ENCODE measurements around the gene FBXW12.
"Not testable (repeated sequence)": the region's sequence is repeated elsewhere in the genome, so short reads cannot be mapped to it uniquely, and the experiment has no call there.

Gene FBXW12

GRCh38 chr3:48372862-48373435, 930 bp downstream of the FBXW12 start:
- no peak for FAIRE-seq

DNA sequence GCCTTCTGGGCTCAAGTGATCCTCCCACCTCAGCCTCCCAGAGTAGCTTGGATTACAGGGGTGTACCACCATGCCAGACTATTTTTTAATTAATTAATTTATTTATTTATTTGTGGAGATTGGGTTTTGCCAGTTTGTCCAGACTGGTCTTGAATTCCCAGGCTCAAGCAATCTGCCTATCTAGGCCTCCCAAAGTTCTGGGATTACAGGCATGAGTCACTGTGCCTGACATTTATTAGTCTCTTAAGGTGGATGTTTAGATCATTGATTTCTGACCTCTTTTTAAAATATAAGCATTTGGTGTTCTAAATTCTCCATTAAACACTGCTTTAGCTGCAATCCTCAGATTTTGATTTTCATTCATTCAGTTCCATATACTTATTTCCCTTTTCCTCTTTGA, 15.6 kb downstream of the FBXW12 start:
- FAIRE-seq, result no peak

- no peak for FAIRE-seq
Measured at GRCh38 chr3:48388966-48389365, 16.9 kb downstream of the FBXW12 start.

- FAIRE-seq, result no peak
Measured at GRCh38 chr3:48394391-48394790, 22.4 kb downstream of the FBXW12 start.

GRCh38 chr3:48395714-48396113, 23.7 kb downstream of the FBXW12 start:
- FAIRE-seq, result no peak

GRCh38 chr3:48397767-48398681, 26.0 kb downstream of the FBXW12 start:
- FAIRE-seq, result no peak

DNA sequence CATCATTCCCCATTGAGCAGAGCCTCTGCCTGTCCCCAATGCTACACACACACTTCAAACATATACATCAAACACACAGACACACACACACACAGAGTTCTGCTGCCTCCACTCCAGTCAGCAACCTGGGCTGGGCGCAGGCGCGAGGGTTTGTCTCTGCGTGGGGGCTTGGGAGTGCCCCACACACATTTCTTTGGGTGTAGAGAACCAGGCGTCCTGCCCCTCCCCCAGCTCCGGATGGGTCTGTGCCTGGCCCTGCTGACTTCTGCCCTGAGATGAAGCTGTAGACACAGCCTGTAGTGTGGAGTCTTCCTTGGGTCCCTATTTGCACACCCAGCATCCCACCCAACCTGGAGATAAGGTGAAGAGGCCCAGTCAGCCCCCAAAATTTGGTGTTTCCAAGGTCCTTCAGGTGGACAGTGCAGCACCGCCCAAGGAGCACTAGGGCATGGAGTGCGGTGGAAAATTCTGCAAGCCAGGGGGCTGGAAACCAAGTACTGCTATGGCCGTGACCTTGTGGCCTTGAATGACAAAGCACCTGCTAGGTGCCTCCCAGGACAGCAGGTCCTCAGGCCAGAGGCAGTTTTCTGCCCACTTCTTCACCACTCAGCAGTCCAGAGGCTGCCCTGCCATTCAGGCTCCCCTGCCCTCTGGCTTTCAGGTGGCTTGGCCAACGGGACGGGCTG, 26.8 kb downstream of the FBXW12 start:
- no peak for FAIRE-seq

DNA sequence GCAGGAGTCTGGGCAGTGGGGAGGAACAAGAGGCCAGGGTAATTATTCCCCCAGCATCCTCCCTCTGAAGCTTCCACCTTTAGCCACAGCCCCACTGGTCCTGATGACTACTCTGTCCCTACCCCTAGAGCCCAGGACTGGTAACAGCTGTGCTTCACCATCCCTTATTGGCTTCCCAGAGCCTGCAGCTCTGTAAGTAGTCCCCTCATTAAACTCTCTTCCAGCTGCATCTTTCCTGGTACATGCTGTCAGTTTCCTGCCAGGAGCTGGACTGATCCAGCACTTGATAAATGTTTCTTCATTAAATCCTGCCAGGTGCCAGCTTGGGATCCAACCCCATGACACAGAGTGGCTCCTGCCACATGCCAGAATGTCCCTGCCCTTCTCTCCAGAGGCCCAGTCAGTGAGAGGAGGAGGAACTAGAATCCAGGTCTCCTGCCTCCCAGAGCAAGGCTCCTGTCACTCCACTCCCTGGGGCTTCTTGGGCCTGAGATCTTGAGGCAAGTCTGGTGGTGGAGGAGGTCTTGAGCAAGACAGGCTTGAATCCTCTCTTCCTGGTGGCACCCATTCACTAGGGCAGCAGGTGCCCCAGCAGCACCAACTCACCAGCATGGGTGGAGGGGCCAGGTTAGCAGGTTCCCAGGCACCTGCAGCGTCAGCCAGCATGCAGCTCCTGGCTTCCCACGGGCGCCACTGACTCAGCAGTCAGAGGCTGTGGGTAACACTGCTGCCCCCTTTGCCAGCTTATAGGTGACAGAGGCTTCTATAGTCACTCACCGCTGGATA, 27.6 kb downstream of the FBXW12 start:
- FAIRE-seq, result no peak

DNA sequence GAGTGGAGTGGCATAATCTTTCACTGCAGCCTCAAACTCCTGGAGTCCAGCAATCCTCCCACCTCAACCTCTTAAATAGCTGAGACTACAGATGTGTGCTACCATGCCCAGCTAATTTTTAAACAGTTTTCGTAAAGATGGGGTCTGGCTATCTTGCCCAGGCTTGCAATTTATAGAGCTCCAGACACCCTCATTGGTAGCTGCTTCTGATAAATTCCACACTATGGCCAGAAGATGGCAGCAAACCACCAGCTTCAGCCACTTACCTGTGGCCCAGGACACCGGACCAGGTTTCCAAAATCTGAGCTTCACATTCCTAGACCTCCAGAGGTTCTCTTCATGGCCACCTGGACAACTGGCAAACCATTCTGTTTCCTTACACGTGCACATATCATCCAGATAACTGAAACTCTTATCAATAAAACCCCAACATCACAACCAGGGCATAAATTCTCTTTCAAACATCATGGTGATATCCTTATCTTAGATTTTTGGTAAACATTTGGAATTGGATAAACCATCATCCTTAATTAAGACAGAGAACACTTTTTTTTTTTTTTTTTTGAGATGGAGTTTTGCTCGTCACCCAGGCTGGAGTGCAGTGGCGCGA, 28.9 kb downstream of the FBXW12 start:
- FAIRE-seq, result peak; percentile 93

DNA sequence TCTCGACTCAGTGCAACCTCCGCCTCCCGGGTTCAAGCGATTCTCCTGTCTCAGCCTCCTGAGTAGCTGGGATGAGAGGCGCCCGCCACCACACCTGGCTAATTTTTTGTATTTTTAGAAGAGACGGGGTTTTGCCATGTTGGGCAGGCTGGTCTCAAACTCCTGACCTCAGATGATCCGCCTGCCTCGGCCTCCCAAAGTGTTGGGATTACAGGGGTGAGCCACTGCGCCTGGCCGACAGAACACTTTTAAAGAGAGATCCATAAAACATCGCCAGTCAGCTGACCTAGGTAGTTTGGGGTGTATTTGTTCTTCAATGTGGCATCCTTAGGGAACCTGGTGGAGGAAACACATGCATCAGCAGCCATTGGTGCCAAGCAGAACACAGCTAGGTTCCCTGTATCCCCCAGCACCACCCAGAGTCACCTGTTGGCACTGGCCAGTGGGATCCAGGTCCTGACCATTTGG, 29.4 kb downstream of the FBXW12 start:
- not testable (repeated sequence) for FAIRE-seq

DNA sequence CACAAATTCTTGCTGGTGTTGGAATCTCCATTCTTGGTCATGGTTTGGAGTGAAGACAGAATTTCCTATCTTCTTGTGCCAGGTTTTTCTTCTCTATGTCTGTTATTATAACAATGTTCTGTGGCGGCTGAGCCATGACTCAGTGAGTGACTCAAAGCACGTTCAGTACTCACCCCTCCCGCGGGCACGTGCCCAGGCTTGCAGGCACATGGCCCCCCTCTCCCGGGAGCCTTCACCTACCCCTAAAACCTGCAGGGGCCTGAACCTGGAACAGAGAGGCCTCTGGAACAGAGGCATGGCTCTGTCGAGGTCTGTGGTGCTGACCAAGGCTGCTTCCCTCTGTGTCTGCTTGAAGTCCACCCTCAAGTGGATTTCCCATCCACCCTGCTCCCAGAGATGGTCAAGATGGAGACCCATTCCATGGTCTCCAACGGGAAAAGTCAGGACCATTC, 30.3 kb downstream of the FBXW12 start:
- no peak for FAIRE-seq

GRCh38 chr3:48402907-48403306, 30.9 kb downstream of the FBXW12 start:
- no peak for FAIRE-seq

GRCh38 chr3:48403533-48404439, 31.8 kb downstream of the FBXW12 start:
- FAIRE-seq, result no peak

GRCh38 chr3:48404440-48405342, 32.7 kb downstream of the FBXW12 start:
- no peak for FAIRE-seq

- FAIRE-seq, result no peak
Measured at GRCh38 chr3:48405343-48405881, 33.4 kb downstream of the FBXW12 start.

DNA sequence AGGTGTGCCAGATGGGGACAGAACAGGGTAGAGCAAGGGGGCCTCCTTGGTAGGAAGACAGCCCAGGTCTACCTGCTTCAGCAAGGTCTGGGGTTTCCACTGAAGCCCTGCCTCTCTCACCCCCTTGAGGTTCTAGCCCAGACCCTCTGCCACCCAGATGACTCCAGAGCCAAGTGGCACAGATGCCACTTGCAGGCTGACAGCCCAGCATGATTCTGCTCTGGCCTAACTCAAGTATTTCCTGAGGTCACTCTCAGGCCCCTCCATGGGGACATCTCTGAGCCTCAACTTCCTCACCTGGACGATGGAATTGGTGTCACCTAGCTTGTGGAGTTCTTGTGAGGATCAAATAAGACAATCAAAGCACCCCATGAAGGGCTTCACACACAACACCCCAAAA, 34.0 kb downstream of the FBXW12 start:
- no peak for FAIRE-seq

DNA sequence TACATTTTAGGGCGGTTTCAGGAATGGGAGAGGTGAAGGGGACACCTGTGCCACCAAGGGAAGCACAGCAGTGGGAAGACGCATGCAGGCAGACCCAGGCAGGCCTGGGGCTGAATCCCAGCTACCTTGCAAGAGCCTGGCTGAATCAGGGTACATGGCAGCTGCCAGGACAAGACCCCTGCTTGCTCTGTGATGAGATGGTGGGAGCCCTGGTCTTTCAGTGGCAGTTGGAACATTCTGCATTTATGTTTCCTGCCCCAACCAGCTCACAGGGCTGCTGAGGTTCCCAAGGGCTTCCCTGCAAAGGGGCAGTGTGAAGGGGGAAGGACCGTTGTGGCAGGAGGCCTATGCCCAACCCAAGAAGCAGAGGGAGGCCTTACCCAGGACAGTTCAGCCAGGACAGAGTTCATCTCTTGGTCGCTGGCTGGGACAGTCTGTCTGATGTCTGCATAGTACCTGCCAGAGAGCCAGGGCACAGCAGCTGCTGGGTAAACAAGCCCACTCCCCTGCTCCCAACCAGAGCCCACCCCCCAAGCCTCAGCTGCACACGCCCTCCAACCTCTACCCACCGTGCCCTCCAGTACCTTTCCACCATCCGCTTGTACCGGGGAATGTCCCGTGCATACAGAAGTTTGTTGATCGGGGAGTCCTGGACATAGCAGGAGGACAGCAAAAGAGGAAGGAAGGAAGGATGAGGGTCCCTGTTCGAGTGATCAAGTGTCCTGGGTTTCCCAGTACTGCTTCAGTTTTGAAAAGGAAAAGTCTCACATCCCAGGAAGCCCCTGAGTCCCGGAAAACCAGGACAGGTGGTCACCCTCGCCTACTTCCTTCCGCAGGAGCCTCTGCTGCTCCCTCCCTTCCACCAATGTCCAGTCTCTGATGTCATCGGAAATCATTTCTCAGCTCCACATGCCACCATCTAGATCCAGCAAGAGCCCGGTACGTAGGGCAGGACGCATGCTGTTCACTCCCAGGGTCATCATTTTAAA, 34.7 kb downstream of the FBXW12 start:
- FAIRE-seq, result no peak

- FAIRE-seq, result no peak
Measured at GRCh38 chr3:48407542-48408099, 35.6 kb downstream of the FBXW12 start.

Measured in islet of Langerhans (tissue), 1 donor.